Smooth muscle cell (in vitro differentiated cells): ENCODE data around the gene USP35. TPM values are rescaled to one million over a fixed set of nuclear protein-coding genes. Genes with fewer than 3 reads are reported as not detected.

Experiments used
- DNase-seq: peaks from one replicate; lab custom pipeline; 2025; ENCODE audit not compliant: unreplicated experiment; lab: John Stamatoyannopoulos, UW
- H2AFZ ChIP-seq: fragments of 200-600 bp; sonication (generic); 2 replicates; pipeline ENCODE4 v1.6.0; 2016; ENCODE audit warnings: antibody characterized with exemption, low read depth, mild to moderate bottlenecking
- H3F3A ChIP-seq: fragments of 200-600 bp; sonication (generic); 2 replicates; pipeline ENCODE4 v1.6.0; 2017; ENCODE audit warnings: antibody characterized with exemption, low read depth
- H3K27ac ChIP-seq: fragments of 200-600 bp; sonication (generic); 2 replicates; pipeline ENCODE4 v1.5.1; 2016; ENCODE audit warnings: low read depth, mild to moderate bottlenecking
- H3K27me3 ChIP-seq: fragments of 200-600 bp; sonication (generic); 2 replicates; pipeline ENCODE4 v1.6.1; 2016; ENCODE audit warnings: low read depth, mild to moderate bottlenecking
- H3K36me3 ChIP-seq: fragments of 200-600 bp; sonication (generic); 2 replicates; pipeline ENCODE4 v1.5.1; 2016; ENCODE audit warnings: low read depth
- H3K4me1 ChIP-seq: fragments of 200-600 bp; sonication (generic); 2 replicates; pipeline ENCODE4 v1.5.1; 2016; ENCODE audit warnings: low read depth
- H3K4me2 ChIP-seq: fragments of 200-600 bp; sonication (generic); 2 replicates; pipeline ENCODE4 v1.6.0; 2016; ENCODE audit warnings: mild to moderate bottlenecking
- H3K4me3 ChIP-seq: fragments of 200-600 bp; sonication (generic); 2 replicates; pipeline ENCODE4 v1.5.1; 2016; ENCODE audit warnings: mild to moderate bottlenecking
- H3K79me2 ChIP-seq: fragments of 200-600 bp; sonication (generic); 2 replicates; pipeline ENCODE4 v1.6.0; 2016; ENCODE audit warnings: low read depth, mild to moderate bottlenecking
- H3K9ac ChIP-seq: fragments of 200-600 bp; sonication (generic); 2 replicates; pipeline ENCODE4 v1.6.0; 2016; ENCODE audit warnings: low read depth
- H3K9me3 ChIP-seq: fragments of 200-600 bp; sonication (generic); replicated peaks from 2 replicates; pipeline ENCODE4 v1.5.1; 2016; ENCODE audit warnings: low read depth
- H4K20me1 ChIP-seq: fragments of 200-600 bp; sonication (generic); 2 replicates; pipeline ENCODE4 v1.6.0; 2016; ENCODE audit warnings: low read depth
- CTCF ChIP-seq: fragments of 200-600 bp; sonication (generic); IDR thresholded peaks from 2 replicates; pipeline ENCODE4 v1.5.1; 2017; ENCODE audit warnings: borderline replicate concordance, mild to moderate bottlenecking, antibody characterized with exemption; ENCODE audit not compliant: insufficient read depth, poor library complexity, severe bottlenecking
- WGBS: methylation state at CpG from one replicate; pipeline ENCODE4 v1.1.7; 2016; ENCODE audit warnings: low lambda C conversion rate; 5-methylcytosine and 5-hydroxymethylcytosine counted together
- polyA plus RNA-seq: library from polyadenylated mRNA; unstranded; fragments of >200 nt; fragmentation: Nextera tagmentation; extraction: Ambion mirVana; gene quantifications from 2 replicates; pipeline ENCODE4 v1.2.1, GENCODE V29; 2016
- total RNA-seq: library from RNA; depleted of rRNA; stranded (reverse); fragments of >200 nt; gene quantifications from 2 replicates; pipeline ENCODE4 v1.2.3, GENCODE V29; 2014

Gene USP35
- total and polyA plus RNA-seq, 2 experiments from 2014 or later: 4.5 to 9.5 TPM

- peak overlapping the region; percentile 54 for H3K4me2 ChIP-seq
- H3K27me3 ChIP-seq: no peaks in the 10 kb centered on the region
- peak overlapping the region; percentile 69 for H3K27ac ChIP-seq
- no peak overlapping the region for H3K4me3 ChIP-seq
- 37% methylated on average over 17 of the region's 17 CpGs for WGBS
- H3K79me2 ChIP-seq: no peaks in the 10 kb centered on the region
- H3K9me3 ChIP-seq: no peaks in the 10 kb centered on the region
- H3K36me3 ChIP-seq: no peaks in the 10 kb centered on the region
- no peak overlapping the region for H3K9ac ChIP-seq
- no peak for DNase-seq
- no peak for TF ChIP-seq CTCF
- H3K4me1 ChIP-seq: peaks cover 4% of the 10 kb centered on the region
- no peaks in the 10 kb centered on the region for H4K20me1 ChIP-seq
- H2AFZ ChIP-seq: peak overlapping the region; percentile 4
- peaks cover 3% of the 10 kb centered on the region for H3F3A ChIP-seq
Observed at GRCh38 chr11:78168539-78169477, 19.9 kb upstream of the USP35 start.

DNA sequence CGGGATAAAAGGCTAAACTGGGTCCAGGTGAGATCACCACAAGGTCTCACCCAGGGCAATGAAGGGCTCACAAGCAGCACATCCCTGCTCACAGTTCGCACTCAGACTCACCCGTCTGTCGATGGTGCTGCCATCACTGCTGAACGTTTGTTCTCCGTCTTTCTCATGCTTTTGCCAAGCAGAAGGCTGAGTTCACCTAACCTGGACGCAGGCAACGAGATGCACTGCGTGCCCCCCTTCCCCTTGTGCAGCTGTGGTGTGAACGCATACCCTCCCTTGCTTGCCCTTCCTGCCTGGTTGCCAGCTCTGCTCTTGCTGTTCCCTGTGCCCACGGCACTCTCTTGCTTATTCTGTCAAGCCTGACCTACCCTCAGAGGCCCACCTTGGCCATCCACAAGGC lies 18.3 kb upstream of the USP35 start:
- H3F3A ChIP-seq: peaks cover 3% of the 10 kb centered on the region
- no peaks in the 10 kb centered on the region for H3K27me3 ChIP-seq
- H3K4me2 ChIP-seq: no peak overlapping the region
- no peak overlapping the region for H3K27ac ChIP-seq
- no peak overlapping the region for H3K9ac ChIP-seq
- no peaks in the 10 kb centered on the region for H3K9me3 ChIP-seq
- H3K36me3 ChIP-seq: no peaks in the 10 kb centered on the region
- no peak for TF ChIP-seq CTCF
- H2AFZ ChIP-seq: no peak overlapping the region
- H3K4me3 ChIP-seq: no peak overlapping the region
- no peaks in the 10 kb centered on the region for H3K79me2 ChIP-seq
- WGBS: 97% methylated on average over 11 of the region's 11 CpGs
- no peak for DNase-seq
- H3K4me1 ChIP-seq: peaks cover 4% of the 10 kb centered on the region
- no peaks in the 10 kb centered on the region for H4K20me1 ChIP-seq

GRCh38 chr11:78170874-78171549 lies 17.7 kb upstream of the USP35 start:
- Histone ChIP-seq H3F3A (peaks cover 3% of the 10 kb centered on the region), H3K4me2 (no peak overlapping the region), H2AFZ (no peak overlapping the region), H3K4me1 (peaks cover 4% of the 10 kb centered on the region), H3K9me3 (no peaks in the 10 kb centered on the region), H3K27me3 (no peaks in the 10 kb centered on the region), H3K9ac (no peak overlapping the region), H3K36me3 (no peaks in the 10 kb centered on the region), H3K27ac (no peak overlapping the region), H3K4me3 (no peak overlapping the region), H3K79me2 (no peaks in the 10 kb centered on the region), H4K20me1 (no peaks in the 10 kb centered on the region)
- 83% methylated on average over 7 of the region's 7 CpGs for WGBS
- no peak for DNase-seq
- TF ChIP-seq CTCF: no peak
